ENCODE data around the gene GPR150. TPM values are rescaled to one million over a fixed set of nuclear protein-coding genes. Genes with fewer than 3 reads are reported as not detected.

GPR150 gene
- total and polyA plus RNA-seq, 4 donors, result 0.08 to 0.34 (median 0.27) TPM

- ATAC-seq (ENCODE audit: insufficient read depth, low FRiP score) (no peak), DNase-seq (no peak)
- H3K27me3 ChIP-seq (ENCODE audit: control insufficient read depth in 3 of 3, insufficient read depth in 3 of 3, low read length in 2 of 3), result no peaks in the 10 kb centered on the region
- H3K4me1 ChIP-seq (ENCODE audit: control insufficient read depth in 5 of 5, insufficient read depth in 5 of 5, low read length in 5 of 5), result no peaks in the 10 kb centered on the region
- peaks cover 0 to 4% (median under 1%) of the 10 kb centered on the region in 4 donors for H3K36me3 ChIP-seq (ENCODE audit: control insufficient read depth in 4 of 4, insufficient read depth in 4 of 4, low read length in 4 of 4)
- no peak for TF ChIP-seq CTCF (IDR thresholded peaks at IDR 0.05; ENCODE audit: control extremely low read depth, extremely low read depth)
- H3K9me3 ChIP-seq (ENCODE audit: control insufficient read depth in 4 of 4, insufficient read depth in 3 of 4, low read length in 3 of 4), result no peaks in the 10 kb centered on the region
- 94 to 100% methylated on average over 1 of the region's 1 CpG for WGBS, 2 donors
- H3K9ac ChIP-seq (ENCODE audit: insufficient read depth in 1 of 2, low read length in 2 of 2), result no peak overlapping the region
- H3K27ac ChIP-seq (ENCODE audit: low read depth in 1 of 2, low read length in 1 of 2), result no peak overlapping the region
- H3K4me3 ChIP-seq, result no peak overlapping the region
These were observed 35.9 kb upstream of the GPR150 start for GRCh38 chr5:95583992-95584391.

DNA sequence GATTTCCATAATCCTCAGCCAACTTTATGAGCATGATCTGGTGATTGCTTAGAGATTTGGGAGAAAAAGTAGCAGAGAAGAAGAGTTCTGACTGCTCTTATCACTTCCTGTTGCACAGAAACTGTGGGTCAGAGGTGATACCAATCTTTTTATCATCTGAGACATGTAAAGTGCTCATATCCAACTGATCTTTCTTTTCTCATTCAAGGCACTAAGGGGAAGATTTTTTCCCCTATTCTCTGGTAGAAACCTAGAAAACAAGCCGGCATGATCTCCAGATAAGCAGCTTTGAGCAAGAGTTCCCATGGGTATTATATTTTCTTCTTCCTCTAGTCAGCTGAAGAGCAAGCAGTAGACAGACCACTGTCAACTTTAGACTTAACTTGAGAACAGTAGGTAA, 29.0 kb upstream of the GPR150 start:
- H3K4me3 ChIP-seq, result no peak overlapping the region
- H3K9ac ChIP-seq (ENCODE audit: insufficient read depth in 1 of 2, low read length in 2 of 2), result no peak overlapping the region
- peak overlapping the region in 1 of 2 donors; percentile 21 for H3K27ac ChIP-seq (ENCODE audit: low read depth in 1 of 2, low read length in 1 of 2)
- ATAC-seq (ENCODE audit: insufficient read depth, low FRiP score) (no peak), DNase-seq (no peak)
- H3K27me3 ChIP-seq (ENCODE audit: control insufficient read depth in 3 of 3, insufficient read depth in 3 of 3, low read length in 2 of 3), result no peaks in the 10 kb centered on the region
- H3K4me1 ChIP-seq (ENCODE audit: control insufficient read depth in 5 of 5, insufficient read depth in 5 of 5, low read length in 5 of 5), result no peaks in the 10 kb centered on the region
- 85 to 91% methylated on average over 1 of the region's 1 CpG for WGBS, 2 donors
- H3K9me3 ChIP-seq (ENCODE audit: control insufficient read depth in 4 of 4, insufficient read depth in 3 of 4, low read length in 3 of 4), result no peaks in the 10 kb centered on the region
- H3K36me3 ChIP-seq (ENCODE audit: control insufficient read depth in 4 of 4, insufficient read depth in 4 of 4, low read length in 4 of 4), result peaks cover 0 to 5% (median 0%) of the 10 kb centered on the region in 4 donors
- no peak for TF ChIP-seq CTCF (IDR thresholded peaks at IDR 0.05; ENCODE audit: control extremely low read depth, extremely low read depth)

DNA sequence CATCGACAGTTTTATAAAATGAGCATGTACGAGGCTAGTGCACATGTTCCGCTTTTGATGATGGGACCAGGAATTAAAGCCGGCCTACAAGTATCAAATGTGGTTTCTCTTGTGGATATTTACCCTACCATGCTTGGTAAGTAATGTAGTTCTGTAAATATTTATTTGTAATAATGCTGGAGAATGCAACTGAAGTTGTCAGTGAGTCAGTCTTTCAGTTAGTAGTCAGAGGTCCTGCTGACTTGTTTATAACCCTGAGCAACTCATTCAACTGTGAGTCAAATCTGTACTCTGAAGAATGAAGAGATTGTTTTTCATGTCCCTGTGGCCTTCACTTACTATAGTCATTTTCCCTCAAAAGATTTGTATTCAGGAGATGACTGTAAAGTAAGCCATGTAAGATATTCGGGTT, 28.4 kb upstream of the GPR150 start:
- H3K36me3 ChIP-seq (ENCODE audit: control insufficient read depth in 4 of 4, insufficient read depth in 4 of 4, low read length in 4 of 4), result peaks cover 0 to 5% (median 0%) of the 10 kb centered on the region in 4 donors
- TF ChIP-seq CTCF (IDR thresholded peaks at IDR 0.05; ENCODE audit: control extremely low read depth, extremely low read depth), result no peak
- 86 to 93% methylated on average over 5 of the region's 5 CpGs for WGBS, 2 donors
- H3K9me3 ChIP-seq (ENCODE audit: control insufficient read depth in 4 of 4, insufficient read depth in 3 of 4, low read length in 3 of 4), result no peaks in the 10 kb centered on the region
- DNase-seq, result no peak
- H3K27ac ChIP-seq (ENCODE audit: low read depth in 1 of 2, low read length in 1 of 2), result no peak overlapping the region
- no peaks in the 10 kb centered on the region for H3K4me1 ChIP-seq (ENCODE audit: control insufficient read depth in 5 of 5, insufficient read depth in 5 of 5, low read length in 5 of 5)
- no peak overlapping the region for H3K9ac ChIP-seq (ENCODE audit: insufficient read depth in 1 of 2, low read length in 2 of 2)
- H3K27me3 ChIP-seq (ENCODE audit: control insufficient read depth in 3 of 3, insufficient read depth in 3 of 3, low read length in 2 of 3), result no peaks in the 10 kb centered on the region
- ATAC-seq (ENCODE audit: insufficient read depth, low FRiP score), result no peak
- no peak overlapping the region for H3K4me3 ChIP-seq

GRCh38 chr5:95595289-95595931, 24.5 kb upstream of the GPR150 start:
- DNase-seq, result peak in 1 of 3 donors; percentile 3
- H3K27me3 ChIP-seq (ENCODE audit: control insufficient read depth in 3 of 3, insufficient read depth in 3 of 3, low read length in 2 of 3), result no peaks in the 10 kb centered on the region

More at GRCh38 chr5:95595289-95595931, 24.5 kb upstream of the GPR150 start:
- ATAC-seq (ENCODE audit: insufficient read depth, low FRiP score), result no peak
- 92 to 94% methylated on average over 3 of the region's 3 CpGs for WGBS, 2 donors
- TF ChIP-seq CTCF (IDR thresholded peaks at IDR 0.05; ENCODE audit: control extremely low read depth, extremely low read depth), result no peak
- Histone ChIP-seq H3K36me3 (ENCODE audit: control insufficient read depth in 4 of 4, insufficient read depth in 4 of 4, low read length in 4 of 4) (peaks cover 0 to 5% (median 0%) of the 10 kb centered on the region in 4 donors), H3K4me1 (ENCODE audit: control insufficient read depth in 5 of 5, insufficient read depth in 5 of 5, low read length in 5 of 5) (no peaks in the 10 kb centered on the region), H3K9ac (ENCODE audit: insufficient read depth in 1 of 2, low read length in 2 of 2) (no peak overlapping the region), H3K4me3 (no peak overlapping the region), H3K27ac (ENCODE audit: low read depth in 1 of 2, low read length in 1 of 2) (no peak overlapping the region), H3K9me3 (ENCODE audit: control insufficient read depth in 4 of 4, insufficient read depth in 3 of 4, low read length in 3 of 4) (no peaks in the 10 kb centered on the region)
